GM18511 (cell line): Measurements from ENCODE around the gene XPR1.

Experiments
- ATAC-seq: cut with Tn5 transposase; IDR thresholded peaks from one replicate; pipeline ENCODE4 v1.9.1; 2021; ENCODE audit warnings: mild to moderate bottlenecking, moderate library complexity; ENCODE audit not compliant: unreplicated experiment

The XPR1 gene

DNA sequence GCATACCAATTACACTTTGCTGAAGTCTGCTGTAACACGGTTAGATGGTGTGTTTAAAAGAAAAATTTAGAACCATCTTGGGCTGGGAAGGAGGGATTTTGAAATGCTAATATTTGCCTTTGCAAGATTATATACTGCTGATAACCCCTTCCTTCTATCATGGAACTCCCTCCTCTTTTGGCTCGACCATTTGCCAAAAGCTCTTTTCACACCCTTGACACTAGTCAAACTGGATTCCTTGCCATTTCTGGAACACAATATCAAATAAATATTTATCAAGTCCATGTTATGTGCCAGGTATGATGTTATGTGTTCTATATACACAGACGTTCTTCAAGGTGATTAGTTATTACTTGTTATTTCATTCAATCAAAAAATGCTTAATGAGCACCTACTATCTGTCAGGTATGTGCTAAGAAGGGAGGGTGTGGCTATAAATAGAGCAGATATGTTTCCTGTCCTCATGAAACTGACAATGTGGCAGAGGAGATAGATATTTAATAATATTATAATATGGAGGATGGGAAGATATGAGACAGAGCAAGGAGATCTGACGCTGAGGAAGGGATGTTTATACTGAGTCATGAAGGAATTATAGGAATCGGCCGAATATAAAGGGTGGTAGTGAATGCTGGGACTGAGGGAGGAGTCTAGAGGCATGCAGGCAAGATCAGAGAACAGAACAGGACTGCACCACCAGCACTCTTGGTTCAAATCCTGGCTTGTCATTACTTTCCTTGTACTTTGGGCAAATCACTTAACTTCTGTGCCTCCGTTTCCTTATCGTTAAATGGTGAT, 16.1 kb upstream of the XPR1 start:
- no peak for ATAC-seq

DNA sequence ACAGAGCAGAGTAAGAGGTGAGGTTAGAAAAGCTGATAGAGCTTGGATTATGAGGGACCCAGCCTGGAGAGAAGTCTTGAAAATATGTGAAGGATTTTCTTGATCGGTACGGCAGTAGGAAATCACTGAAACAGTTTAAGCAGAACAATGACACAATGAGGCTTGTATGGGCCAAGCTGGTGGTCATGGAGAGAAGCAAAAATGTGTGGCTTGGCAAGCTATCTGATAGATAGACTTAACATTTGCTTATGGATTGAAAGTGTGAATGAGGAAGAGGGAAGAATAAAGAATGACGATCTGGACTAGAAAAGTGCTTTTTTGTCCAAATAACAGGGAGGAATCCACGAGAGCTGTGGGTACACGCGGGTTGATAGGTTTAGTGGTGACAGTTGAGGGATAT, 15.4 kb upstream of the XPR1 start:
- no peak for ATAC-seq

DNA sequence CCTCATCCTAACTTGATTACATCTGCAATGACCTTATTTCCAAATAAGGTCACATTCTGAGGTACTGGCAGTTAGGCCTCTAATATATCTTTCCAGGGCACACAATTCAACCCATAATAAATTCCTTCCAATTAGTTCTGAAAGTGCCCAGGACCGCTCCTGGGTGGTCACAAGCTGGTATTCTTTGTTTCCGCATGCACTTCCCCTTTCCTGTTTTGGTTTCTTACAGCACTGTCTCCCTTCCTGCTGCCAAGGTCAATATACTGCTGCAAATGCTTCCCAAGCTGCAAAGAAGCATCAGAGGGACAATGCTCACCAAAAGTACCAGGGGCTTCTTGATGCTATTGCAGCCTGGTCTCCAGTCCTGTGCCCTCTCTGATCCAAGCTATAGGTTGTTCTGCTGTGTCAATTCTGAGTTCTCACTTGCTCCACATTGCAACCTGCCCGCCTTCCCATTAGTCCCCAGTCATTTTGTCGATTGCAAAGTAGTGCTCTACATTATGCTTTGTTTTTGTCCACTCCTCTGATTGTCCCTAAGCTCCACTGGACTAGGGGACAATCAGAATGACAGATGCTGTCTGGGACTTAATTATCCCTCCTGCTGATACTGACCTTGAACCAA, 13.9 kb upstream of the XPR1 start:
- ATAC-seq, result no peak

DNA sequence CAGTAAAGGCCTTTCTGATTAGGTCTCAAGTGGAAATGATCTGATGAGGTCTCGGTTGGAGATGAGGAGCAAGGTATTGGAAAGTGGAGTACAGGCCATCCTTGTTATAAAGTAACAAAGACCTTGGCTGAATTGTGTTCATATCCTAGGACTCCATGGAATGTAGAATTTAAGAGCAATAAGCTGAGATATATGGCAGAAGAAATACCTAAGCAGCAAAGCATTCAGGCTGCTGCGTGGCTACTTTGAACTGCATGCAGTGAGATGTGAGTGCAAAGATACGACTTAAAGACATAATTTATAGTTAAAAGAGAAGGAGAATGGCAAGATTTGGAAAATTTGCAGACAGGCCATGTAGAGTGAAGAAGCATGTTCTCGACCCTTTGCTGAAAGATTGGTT, 11.2 kb upstream of the XPR1 start:
- ATAC-seq, result no peak

DNA sequence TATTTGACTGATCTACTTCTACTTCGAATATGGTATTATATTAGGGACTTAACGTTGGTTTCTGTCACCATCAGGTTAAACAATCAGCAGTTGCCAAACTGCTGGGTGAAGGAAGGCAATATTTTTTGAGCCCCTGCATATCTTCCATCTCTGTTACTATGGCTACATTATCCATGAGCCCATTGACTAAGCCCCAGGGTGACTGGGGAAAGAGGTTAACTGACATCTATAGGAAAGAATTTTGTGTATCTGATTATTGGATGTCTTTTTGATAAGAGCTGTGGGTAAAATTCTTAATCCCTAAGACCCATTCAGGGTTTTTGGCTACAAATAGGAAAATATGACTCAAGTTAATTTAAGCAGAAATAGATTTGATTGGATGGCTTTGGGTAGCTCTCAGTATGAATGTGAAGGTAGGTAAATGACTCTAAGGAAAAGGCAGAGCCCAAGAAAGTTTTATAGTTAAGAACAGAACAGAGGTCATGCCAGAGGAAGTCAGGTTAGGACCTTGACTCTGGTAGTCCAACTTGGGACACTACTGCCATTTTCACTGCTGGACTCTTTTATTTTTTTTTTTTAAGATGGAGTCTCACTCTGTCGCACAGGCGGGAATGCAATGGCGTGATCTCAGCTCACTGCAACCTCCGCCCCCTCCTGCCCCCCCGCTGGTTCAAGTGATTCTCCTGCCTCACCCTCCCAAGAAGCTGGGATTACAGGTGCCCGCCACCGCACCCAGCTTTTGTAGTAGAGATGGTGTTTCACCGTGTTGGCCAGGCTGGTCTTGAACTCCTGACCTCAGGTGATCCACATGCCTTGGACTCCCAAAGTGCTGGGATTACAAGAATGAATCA, 8.9 kb upstream of the XPR1 start:
- ATAC-seq, result no peak

DNA sequence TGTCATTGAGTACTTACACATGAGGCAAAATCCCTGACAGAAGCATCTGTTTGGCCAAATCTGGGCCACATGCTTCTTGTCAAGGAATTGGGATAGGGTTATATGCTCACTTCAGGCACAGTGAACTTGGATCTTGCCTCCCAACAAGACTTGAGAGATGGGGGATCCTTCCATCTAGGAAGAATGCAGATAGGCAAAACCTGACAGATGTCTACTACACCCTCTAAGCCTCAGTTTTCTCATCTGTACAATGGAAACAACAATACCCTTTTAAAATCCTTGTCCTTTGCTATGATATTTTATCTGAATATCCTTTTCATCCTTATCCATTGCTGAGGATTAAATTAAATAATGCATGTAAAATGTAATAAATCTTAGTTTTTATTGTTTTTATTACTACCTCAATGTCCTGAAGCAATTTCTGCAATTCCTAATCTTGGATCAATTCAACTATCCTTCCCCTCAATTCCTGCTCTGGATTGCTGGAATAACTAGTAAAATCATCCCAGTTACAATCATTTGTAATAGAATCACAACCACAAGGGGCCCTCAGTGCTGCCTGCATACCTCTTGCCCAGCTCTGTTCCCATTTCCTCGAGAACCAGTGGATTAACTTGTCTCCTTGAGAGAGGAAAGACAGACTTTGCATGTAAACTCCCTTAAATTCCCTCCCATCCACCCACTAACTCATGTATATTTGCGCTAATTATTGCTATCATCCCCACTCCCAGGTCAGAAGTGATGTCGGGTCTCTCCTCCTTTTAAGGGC, 8.1 kb upstream of the XPR1 start:
- ATAC-seq, result no peak

DNA sequence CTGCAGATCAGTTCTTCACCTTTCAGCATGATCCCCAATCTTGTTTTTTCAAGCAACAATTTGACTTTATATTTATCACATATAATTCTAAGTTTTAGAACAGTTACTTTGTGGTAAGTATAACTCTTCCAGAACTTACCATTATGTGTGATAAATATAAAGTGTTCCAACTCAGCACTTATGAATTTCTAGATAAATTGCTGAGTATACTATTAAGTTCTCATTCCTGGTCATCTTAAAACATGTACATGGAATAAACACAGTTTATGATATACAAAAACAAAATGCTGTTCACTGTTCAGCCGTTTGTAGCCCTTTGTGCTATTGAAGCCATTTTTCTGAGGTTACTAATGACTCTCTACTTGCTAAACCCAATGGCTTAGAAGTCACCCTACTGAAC, 5.1 kb upstream of the XPR1 start:
- ATAC-seq, result no peak

DNA sequence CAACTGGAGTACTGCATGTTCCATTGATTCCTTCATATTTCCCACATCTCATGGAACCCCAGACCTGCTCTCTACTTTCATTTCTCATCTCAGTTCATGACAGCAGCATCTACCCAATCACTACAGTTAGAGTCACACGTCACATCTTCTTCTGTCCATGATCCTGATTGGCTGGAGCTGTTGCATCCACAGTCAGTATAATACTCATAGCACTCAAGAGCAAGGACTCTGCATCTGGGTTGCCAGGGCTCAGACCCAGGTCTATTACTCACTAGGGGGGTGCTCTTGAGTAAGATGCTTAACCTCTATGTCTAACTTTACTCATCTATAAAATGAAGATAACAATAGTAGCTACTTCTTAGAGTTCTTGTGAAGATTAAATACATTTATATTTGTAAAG, 4.4 kb upstream of the XPR1 start:
- ATAC-seq, result no peak

DNA sequence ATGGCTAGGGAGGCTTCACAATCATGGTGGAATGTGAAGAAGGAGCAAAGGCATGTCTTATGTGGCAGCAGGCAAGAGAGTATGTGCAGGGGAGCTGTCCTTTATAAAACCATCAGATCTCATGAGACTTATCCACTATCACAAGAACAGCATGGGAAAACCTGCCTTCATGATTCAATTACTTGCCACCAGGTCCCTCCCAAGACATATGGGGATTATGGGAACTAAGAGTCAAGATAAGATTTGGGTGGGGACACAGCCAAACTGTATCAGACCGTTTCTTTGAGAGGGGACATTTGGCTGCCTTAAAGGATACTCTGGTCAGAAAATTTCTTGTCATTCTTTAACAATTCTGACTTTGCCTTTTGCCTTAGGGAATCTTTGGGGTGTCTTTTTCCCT, 3.2 kb upstream of the XPR1 start:
- ATAC-seq, result no peak

DNA sequence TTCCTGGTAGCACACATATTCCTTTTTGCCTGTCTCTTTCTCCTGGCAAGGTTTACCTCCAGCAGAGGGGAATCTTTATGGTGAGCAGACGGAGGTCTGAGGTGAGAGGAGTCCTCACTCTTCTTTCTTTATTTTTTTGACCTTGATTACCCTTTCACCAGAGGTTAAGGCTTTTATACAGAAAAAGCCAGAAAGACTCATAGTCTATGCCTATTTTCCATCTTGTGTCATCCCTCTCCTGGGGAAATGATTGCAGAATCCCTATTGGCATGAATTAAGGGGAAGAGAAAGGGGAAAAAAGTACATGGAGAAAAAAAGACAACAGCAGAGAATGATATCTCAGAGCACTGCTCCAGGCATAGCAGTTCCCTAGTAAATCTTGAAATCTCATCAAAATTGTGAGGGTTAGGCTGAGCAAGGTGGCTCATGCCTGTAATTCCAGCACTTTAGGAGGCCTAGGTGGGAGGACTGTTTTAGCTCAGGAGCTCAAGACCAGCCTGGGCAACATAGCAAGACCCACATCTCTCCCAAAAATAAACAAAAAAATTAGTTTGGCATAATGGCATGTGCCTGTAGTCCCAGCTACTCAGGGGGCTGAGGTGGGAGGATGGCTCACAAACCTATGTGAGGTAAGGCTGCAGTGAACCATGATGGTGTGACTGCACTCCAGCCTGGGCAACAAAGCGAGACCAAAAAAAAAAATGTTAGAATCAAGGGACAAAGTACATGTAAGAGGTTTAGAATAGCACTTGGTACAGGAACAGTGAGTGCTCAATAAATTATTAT, 1.2 kb upstream of the XPR1 start:
- ATAC-seq, result peak; percentile 14

DNA sequence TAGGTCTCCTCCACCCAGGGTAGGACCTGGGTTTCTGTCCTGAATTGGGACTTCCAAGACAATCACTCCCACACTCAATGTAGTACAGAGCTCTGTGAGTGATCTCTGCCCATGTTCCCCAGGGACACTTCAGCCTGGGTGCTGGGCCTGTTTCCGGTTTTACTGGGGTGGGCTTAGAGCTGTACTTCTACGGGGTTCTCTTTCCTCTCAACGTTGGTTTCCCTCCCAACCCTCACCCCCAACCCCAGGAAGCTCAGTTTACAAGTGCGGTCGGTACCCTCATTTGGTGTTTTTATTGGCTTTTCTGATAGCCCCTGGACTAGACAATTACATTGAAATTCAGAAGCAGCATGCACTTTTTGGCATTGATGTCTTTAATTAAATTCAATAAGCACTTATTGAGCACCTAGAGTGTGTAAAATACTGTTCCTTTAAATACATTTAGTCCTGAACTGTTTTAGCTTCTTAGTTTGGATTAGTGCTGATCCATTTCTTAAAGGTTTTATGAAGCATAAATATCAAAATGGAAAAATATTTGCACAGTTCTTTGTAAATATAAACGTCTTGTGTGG, 542 bp upstream of the XPR1 start:
- peak; percentile 26 for ATAC-seq

DNA sequence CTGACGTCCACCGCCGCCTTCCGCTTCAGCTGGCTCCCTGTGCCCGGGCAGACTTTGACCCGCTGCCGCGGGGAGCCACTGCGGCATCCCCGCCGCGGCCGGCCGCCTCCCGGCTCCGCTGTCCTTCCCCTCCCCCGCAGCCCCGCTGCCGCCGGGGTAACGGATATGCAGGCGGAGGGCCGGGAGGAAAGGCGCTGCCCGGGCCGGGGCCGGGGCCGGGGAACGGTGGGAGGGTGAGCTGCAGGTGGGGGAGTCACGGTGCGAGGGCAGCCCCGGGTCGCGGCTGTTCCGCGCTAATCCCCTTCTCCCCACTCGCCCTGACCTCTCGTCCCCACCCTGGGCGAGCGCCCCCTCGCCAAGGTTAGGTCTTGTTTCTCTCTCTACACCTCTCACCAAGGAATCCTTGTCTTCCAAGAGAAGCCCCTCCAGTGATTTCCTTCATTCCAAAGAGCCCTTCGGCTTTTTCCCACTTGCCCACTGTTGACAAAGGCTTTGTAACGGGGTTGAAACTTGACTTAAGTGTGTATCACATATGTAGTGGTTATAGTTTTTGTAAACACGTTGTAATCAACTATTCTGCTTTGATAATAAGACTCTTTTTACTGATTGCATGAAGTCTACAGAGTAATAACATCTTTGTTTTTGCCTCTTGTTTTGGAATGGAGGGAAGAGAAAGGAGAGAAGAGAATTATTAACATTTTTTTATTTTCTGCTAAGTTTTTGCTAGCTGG, 669 bp downstream of the XPR1 start:
- peak; percentile 42 for ATAC-seq

DNA sequence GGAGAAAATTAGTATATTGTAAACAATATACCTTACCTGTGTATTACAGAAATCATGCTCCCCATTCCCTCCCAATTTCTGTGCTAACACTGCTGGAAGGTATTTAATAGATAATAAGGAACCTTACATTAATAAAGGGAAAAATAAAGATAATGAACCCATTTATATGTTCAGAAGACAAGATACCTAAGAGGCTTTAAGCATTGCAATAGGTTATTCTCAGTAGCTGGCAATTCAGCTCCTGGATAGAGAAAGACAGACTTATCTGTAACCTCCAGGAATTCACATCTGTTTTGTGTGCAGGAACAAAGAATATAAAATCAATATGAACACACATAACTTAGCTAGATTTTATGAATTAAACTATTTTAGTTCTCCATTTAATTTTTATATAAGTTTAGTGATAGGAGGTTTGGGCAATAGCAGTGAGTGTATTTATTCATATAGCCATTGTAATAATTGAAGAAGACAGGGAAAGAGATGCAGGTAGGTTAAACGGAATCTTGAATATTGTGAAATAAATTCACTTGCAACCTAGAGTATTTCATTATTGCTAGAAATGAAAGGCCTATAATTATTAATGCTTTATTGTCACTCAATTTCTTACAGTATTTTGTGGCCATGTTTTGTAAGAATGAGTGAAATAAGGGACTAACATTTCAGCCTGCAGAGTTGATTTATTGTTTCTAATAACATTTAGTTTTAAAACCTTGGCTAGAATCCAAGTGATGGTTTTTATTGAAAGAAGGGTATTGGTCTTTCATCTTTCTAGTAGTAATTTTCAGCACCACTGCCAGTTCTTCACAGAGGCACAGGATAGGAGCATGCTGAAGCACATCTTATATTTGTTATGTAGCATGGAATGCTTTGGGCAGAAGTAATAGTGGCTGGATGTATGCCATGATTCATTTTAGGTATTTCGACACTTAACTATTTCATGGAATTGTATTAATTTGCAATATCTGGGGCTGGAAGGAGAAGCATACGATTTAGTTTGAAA, 1.5 kb downstream of the XPR1 start:
- ATAC-seq, result no peak

DNA sequence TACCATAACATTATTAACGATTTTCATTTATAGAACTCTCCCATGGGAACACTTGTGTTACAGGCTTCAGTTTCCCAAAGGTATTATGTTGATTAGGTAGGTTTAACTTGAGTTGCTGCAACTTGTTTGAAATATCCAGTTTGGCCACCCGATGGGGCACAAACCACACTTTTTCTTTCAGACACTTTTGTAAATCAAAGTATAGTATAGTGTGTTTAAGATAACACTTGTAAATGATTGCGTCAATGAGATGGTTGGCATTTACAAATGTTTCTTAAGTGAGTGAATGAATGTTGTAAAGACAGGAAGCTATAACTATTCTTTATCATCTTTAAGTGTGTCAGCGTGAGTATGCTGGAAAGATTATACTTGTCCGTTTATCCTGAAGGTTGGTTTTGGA, 4.3 kb downstream of the XPR1 start:
- ATAC-seq, result no peak

DNA sequence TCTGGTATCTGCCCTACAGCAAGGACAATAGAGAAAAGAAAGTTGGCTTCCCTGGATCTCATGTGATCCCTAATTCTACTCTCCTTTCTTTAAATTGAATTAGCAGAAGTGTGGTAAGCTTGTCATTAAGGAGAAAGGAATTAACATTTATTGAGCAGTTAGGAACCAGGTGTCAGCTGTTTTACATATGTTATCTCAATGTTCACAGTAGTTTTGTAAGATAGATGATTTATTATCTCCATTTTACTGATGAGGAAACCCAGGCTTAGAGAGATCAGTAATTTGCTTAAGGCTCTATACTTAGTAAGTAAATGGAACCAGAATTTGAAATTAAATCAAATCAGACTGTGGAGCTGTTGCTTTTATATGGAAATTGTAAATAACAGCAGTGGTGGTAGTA, 8.0 kb downstream of the XPR1 start:
- no peak for ATAC-seq

DNA sequence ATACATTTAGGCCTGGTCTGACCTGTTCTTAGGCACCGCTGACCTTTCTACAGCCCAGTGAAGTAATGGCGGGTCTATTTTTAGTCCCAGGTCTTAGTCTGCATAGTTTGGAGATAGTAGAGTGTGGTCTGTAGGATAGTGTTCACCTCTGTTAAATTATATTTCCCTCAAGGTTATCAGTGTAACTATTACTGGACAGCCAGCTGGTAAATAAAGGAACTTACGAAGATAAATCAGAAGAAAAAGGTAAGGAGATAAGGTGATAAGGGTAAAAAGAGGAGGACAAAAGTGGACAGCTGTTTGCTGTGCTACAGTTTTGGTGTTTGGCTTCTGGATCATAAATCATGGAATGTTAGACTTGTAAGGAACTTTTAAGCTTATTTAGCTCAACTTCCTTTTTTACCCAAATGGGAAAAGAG, 8.7 kb downstream of the XPR1 start:
- ATAC-seq, result no peak

DNA sequence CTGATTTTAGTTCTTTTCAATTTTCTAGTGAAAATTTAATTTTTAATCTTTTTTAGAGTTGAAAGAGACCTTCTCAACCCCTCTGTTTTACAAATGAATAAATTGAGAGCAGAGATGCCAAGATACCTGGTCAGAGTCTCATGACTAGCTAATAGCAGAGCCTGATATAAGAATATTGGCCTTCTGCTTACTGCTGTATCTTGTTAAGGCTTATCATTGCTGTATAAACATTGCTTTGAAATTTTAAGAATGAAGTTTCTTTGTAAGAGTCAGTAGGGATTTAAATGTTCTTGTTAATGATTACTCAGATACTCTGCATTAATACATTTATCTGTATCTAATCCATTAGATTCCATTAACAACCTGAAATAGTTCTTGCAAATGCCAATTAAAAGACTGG, 9.8 kb downstream of the XPR1 start:
- no peak for ATAC-seq

DNA sequence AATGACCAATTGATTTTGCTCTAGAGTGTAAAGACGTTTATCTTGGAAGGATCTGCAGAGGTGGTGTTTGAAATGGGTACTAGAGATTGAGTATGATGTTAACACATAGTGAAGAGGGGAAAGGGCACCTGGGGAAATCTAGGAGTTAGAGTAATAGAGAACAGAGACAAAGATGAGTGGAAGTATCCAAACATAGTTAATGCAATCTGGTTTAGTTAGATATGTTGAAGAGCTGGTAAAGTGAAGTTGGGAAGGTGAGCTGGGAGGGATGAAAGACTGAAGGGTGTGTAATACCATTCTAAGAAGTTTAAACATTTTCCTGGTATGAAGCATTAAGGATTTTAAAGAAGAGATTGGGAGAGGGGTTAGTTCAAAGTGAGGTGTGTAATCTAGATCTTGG, 11.0 kb downstream of the XPR1 start:
- ATAC-seq, result no peak
